Body of pancreas (tissue), 4 donors: ENCODE measurements around the gene PML. TPM values are rescaled to one million over a fixed set of nuclear protein-coding genes. Genes with fewer than 3 reads are reported as not detected.
"Not testable (repeated sequence)": the region's sequence is repeated elsewhere in the genome, so short reads cannot be mapped to it uniquely, and the experiment has no call there.

Source experiments
- ATAC-seq: fragments of 150-250 bp; one replicate; pipeline ENCODE4 v1.9.1; 2016
- DNase-seq, 4 donors: peaks; one replicate each; pipeline ENCODE4 v3.0.0-alpha.2; 2019
- H3K27ac ChIP-seq, 4 donors: fragments of 200-600 bp; sonication (generic); 1 replicate in 3 of 4; 2 replicates in 1 of 4; pipeline versions ENCODE4 v1.5.1 to v1.6.1; 2016 to 2019; ENCODE audit warnings: mild to moderate bottlenecking in 1 of 4, mixed read lengths in 1 of 4, moderate library complexity in 1 of 4
- H3K27me3 ChIP-seq, 2 donors: fragments of 200-600 bp; sonication (generic); one replicate each; pipeline ENCODE4 v1.6.0; 2016; ENCODE audit warnings: mild to moderate bottlenecking in 1 of 2
- H3K36me3 ChIP-seq, 2 donors: fragments of 200-600 bp; sonication (generic); replicated peaks in 1 of 2; 2 replicates each; pipeline ENCODE4 v1.5.1; 2016; ENCODE audit warnings: low read depth in 2 of 2; ENCODE audit not compliant: insufficient read depth in 1 of 2
- H3K4me1 ChIP-seq: fragments of 200-600 bp; sonication (generic); one replicate; pipeline ENCODE4 v1.6.0; 2016
- H3K4me3 ChIP-seq, 2 donors: fragments of 200-600 bp; sonication (generic); 1 replicate in 1 of 2; 2 replicates in 1 of 2; pipeline ENCODE4 v1.5.1; 2016 to 2019
- H3K9me3 ChIP-seq, 3 donors: fragments of 200-600 bp; sonication (generic); 1 replicate in 2 of 3; 2 replicates in 1 of 3; pipeline ENCODE4 v1.5.1; 2016
- POLR2A ChIP-seq, 3 donors: fragments of 450-650 bp; IDR thresholded peaks; one replicate each; pipeline ENCODE4 v1.6.1; 2016; ENCODE audit warnings: antibody characterized with exemption in 3 of 3, mild to moderate bottlenecking in 2 of 3
- WGBS, 2 donors: methylation state at CpG; one replicate each; pipeline ENCODE4 v1.1.5; 2017; 5-methylcytosine and 5-hydroxymethylcytosine counted together
- intact Hi-C: fragments of 100-400 bp; cut with DNase I; formaldehyde crosslinking; loops from one replicate; pipeline ENCODE4 v1.15.1; 2023
- total RNA-seq, 2 donors: library from RNA; depleted of rRNA; stranded (reverse); fragments of >200 nt; gene quantifications; one replicate each; pipeline ENCODE4 v1.1.0, GENCODE V29; 2016
- TF ChIP-seq, protein P1 (sequence below), 7 experiments: fragments of 450-650 bp in 4 of 7; fragments of 200-600 bp in 3 of 7; sonication (generic) in 3 of 7; IDR thresholded peaks; one replicate each; pipeline ENCODE4 v1.5.1; 2016 to 2019; ENCODE audit warnings: antibody characterized with exemption in 7 of 7

Gene PML
- total RNA-seq, 2 donors from 2014 or later = 27.8 to 38.2 TPM

DNA sequence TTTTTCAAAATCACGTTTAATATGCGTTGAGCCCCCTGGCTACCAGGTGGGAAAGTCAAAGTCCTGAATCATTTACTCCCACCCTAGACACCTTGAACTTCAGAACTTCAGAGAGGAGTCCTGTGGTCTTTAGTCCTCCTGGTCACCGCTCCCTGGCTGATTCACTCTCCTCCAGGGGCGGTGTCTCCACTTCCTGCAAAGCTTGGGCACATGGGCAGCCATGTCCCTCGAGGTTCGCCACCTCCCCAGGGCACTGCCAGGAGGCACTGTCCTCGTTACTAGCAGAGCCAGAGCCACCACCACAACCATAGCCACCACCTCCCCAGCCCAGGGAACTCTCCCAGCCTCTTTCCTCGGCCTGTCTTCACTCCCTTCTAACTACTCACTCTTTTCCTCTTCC, 37.2 kb upstream of the PML start:
- intact Hi-C loops = no loop called here
- H3K36me3 ChIP-seq = no peaks in the 10 kb centered on the region
- no peak overlapping the region for H3K27ac ChIP-seq
- 72 to 76% methylated on average over 8 of the region's 8 CpGs for WGBS, 2 donors
- no peaks in the 10 kb centered on the region for H3K4me1 ChIP-seq
- no peaks in the 10 kb centered on the region for H3K9me3 ChIP-seq
- no peaks in the 10 kb centered on the region for H3K27me3 ChIP-seq
- TF ChIP-seq POLR2A (IDR thresholded peaks at IDR 0.05) = no peak
- TF ChIP-seq, protein P1, sequence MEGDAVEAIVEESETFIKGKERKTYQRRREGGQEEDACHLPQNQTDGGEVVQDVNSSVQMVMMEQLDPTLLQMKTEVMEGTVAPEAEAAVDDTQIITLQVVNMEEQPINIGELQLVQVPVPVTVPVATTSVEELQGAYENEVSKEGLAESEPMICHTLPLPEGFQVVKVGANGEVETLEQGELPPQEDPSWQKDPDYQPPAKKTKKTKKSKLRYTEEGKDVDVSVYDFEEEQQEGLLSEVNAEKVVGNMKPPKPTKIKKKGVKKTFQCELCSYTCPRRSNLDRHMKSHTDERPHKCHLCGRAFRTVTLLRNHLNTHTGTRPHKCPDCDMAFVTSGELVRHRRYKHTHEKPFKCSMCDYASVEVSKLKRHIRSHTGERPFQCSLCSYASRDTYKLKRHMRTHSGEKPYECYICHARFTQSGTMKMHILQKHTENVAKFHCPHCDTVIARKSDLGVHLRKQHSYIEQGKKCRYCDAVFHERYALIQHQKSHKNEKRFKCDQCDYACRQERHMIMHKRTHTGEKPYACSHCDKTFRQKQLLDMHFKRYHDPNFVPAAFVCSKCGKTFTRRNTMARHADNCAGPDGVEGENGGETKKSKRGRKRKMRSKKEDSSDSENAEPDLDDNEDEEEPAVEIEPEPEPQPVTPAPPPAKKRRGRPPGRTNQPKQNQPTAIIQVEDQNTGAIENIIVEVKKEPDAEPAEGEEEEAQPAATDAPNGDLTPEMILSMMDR (IDR thresholded peaks at IDR 0.05) = no peak
- ATAC-seq = no peak
- no peak overlapping the region for H3K4me3 ChIP-seq
- no peak for DNase-seq

DNA sequence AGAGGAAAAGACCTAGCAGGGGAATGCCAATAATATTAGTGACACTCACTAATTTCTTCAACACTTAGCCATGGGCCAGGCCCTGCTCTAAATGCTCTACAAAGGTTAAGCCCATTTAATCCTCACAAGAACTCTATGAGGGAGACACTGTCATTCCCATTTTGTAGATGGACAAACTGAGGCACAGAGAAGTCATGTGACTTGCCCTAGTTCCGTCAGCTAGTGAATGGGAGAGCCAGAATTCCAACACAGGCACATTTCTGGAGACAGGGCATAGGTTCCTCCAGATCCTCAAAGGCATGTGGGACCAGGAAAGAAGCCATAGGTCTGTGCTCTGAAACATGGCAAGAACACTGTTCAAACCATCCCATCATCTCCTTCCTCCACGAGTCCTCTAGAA, 36.7 kb upstream of the PML start:
- 64 to 79% methylated on average over 2 of the region's 2 CpGs for WGBS, 2 donors
- TF ChIP-seq POLR2A (IDR thresholded peaks at IDR 0.05) = no peak
- TF ChIP-seq, protein P1 (IDR thresholded peaks at IDR 0.05) = no peak

DNA sequence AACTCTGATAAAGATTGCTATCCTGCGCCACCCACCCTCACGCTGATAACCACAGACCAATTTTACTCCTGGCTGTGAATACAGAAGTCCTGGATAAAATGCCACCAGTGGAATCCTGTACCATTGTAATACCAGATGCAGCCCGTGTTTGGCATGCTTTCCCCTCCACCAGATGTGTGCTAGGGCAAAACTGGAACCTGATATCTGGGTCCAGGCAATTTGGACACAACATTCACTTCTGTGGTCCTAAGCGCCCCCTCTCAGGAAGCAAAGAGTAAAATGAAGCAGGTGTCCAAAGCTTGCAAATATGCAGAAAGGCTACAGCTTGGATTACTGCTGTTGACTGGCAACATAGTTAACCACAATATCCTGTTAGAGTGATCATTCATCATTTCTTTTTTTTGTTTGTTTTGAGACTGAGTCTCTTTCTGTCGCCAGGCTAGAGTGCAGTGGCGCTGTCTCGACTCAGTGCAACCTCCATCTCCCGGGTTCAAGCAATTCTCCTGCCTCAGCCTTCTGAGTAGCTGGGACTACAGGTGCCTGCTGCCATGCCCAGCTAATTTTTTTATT, 35.4 kb upstream of the PML start:
- 30 to 47% methylated on average over 7 to 8 of the region's 8 CpGs for WGBS, 2 donors
- H3K27ac ChIP-seq = no peak overlapping the region

More for the DNA sequence above, 36.7 kb upstream of the PML start:
- no peaks in the 10 kb centered on the region for H3K27me3 ChIP-seq
- H3K36me3 ChIP-seq = no peaks in the 10 kb centered on the region
- no peaks in the 10 kb centered on the region for H3K4me1 ChIP-seq
- DNase-seq = no peak
- no peak for ATAC-seq
- H3K9me3 ChIP-seq = no peaks in the 10 kb centered on the region
- H3K27ac ChIP-seq = no peak overlapping the region
- intact Hi-C loops = no loop called here
- no peak overlapping the region for H3K4me3 ChIP-seq

DNA sequence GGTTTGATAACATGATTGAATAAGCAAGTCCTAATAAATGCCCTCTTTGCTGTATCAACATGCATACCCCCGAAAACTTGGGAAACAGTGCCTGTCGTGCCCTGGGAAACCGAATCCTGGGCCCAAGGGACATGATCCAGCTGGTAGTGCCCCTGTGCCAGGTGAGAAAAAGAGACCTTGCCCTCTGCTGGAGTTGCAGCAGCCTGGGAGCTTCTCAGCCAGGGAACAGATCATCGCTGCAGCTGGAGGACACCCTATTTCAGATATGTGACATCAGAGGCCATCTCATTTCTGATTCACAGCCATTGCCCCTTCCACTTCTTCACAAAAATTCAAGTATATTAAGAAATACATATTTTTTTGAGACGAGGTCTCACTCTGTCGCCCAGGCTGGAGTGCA, 34.7 kb upstream of the PML start:
- Histone ChIP-seq H3K27ac (no peak overlapping the region), H3K27me3 (peaks cover 0 to under 1% of the 10 kb centered on the region in 2 donors), H3K4me3 (no peak overlapping the region), H3K4me1 (peaks cover 2% of the 10 kb centered on the region), H3K36me3 (no peaks in the 10 kb centered on the region), H3K9me3 (no peaks in the 10 kb centered on the region)
- WGBS, 2 donors = 72 to 77% methylated on average over 6 of the region's 6 CpGs
- TF ChIP-seq POLR2A (IDR thresholded peaks at IDR 0.05) = no peak
- TF ChIP-seq, protein P1 (IDR thresholded peaks at IDR 0.05) = no peak
- DNase-seq = no peak
- intact Hi-C loops = no loop called here
- no peak for ATAC-seq

More for the DNA sequence above, 35.4 kb upstream of the PML start:
- no peak for DNase-seq
- Histone ChIP-seq H3K4me3 (no peak overlapping the region), H3K27me3 (no peaks in the 10 kb centered on the region), H3K9me3 (no peaks in the 10 kb centered on the region), H3K36me3 (no peaks in the 10 kb centered on the region), H3K4me1 (no peaks in the 10 kb centered on the region)
- no peak for ATAC-seq
- TF ChIP-seq, protein P1 (IDR thresholded peaks at IDR 0.05) = no peak
- TF ChIP-seq POLR2A (IDR thresholded peaks at IDR 0.05) = no peak
- intact Hi-C loops = no loop called here

DNA sequence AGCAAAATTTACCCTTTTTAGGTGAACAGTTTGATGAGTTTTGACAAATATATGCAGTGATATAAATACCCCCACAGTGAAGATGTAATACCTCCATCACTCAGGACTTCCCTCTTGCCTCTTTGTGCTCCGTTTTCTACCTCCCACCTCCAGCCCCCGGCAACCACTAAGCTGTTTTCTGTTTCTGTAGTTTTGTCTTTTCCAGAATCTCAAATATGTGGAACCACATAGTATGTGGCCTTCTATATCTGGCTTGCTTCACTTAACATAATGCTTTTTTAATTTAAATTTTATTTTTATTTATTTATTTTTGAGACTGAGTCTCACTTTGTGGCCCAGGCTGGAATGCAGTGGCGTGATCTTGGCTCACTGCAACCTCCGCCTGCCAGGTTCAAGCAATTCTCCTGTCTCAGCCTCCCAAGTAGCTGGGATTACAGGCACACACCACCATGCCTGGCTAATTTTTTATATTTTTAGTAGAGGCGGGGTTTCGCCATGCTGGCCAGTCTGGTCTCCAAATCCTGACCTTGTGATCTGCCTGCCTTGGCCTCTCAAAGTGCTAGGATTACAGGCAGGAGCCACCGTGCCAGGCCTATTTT, 33.9 kb upstream of the PML start:
- not testable (repeated sequence) for ATAC-seq, DNase-seq

More for the DNA sequence above, 33.9 kb upstream of the PML start:
- H3K27ac ChIP-seq, H3K4me1 ChIP-seq, H3K4me3 ChIP-seq, H3K9me3 ChIP-seq, H3K27me3 ChIP-seq, intact Hi-C loops, H3K36me3 ChIP-seq: not testable (repeated sequence)
- 82 to 89% methylated on average over 7 of the region's 7 CpGs for WGBS, 2 donors
